ENCODE results near the gene ESYT3. TPM values are rescaled to one million over a fixed set of nuclear protein-coding genes. Genes with fewer than 3 reads are reported as not detected.

Gene ESYT3
- total and polyA plus RNA-seq, 9 of the 15 experiments (the other 6 are each of a cell fraction or from before 2014, with no cell fraction given), result not detected

DNA sequence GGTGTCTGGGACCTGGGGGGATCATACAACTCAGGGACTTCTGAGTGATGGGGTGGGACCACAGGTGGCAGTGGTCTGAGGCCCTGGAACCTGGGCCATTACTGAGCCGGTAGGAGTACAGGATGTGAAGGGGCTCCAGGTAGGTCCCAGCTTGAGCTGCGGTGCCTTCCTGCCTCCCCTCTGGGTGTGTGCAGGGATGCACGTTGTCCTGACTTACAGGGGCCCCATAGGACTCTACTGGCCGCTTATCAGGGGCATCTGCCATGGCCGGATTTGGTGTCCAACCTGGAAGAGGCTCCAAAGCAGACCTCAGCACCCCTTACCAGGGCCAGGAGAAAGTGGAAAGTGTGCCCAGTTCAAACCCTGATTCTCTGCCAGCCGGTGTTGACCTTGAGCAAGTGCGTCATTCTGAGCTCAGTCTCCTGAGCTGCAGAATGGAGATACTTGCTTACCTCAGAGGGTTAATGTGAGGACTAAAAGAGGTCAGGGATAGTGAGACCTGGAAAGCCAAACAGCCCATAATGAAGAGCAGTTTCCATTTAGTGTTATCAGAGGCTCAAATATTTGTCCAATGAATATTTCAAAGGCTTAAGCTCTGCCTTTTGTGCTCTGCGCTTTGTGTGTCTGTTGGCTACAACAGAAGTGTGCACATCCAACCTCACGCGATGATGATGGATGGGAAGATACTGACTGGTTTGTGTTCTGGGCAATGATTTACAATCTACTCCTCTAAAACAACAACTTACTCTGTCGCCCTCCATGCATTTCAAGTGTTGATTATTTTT, 35.4 kb upstream of the ESYT3 start:
- no peak for ATAC-seq
- no peaks in the 10 kb centered on the region for H3K9me3 ChIP-seq (replicated peaks; ENCODE audit: control insufficient read depth, insufficient read depth, low read depth, low read length)
- ChIA-PET POLR2A (no interaction called here), CTCF (ENCODE audit: low intra/inter-chr PET ratio) (no interaction called here)
- no peaks in the 10 kb centered on the region for H4K20me1 ChIP-seq (replicated peaks; ENCODE audit: control insufficient read depth, insufficient read depth, low read length)
- no peak overlapping the region for H3K9ac ChIP-seq (ENCODE audit: insufficient read depth in 1 of 2, low read depth in 2 of 2, low read length in 2 of 2)
- no TSS peak for BruUV-seq (replicated peaks)
- no peak overlapping the region for H2AFZ ChIP-seq (ENCODE audit: low read depth, low read length)
- in situ Hi-C loops (cut with MboI) (no loop called here), intact Hi-C loops (cut with micrococcal nuclease) (no loop called here)
- no peak for DNase-seq (ENCODE audit: extremely low read depth in 1 of 4, low spot score in 3 of 4)
- H3K4me1 ChIP-seq (replicated peaks in 1 of 2; ENCODE audit: control insufficient read depth in 2 of 2, insufficient read depth in 2 of 2, low read length in 2 of 2), result no peaks in the 10 kb centered on the region
- H3K9me1 ChIP-seq (ENCODE audit: control insufficient read depth, insufficient read depth, low read length), result no peaks in the 10 kb centered on the region
- H3K4me2 ChIP-seq (ENCODE audit: insufficient read depth, low read length), result no peak overlapping the region
- 17% methylated on average over 10 of the region's 11 CpGs for WGBS (ENCODE audit: insufficient coverage, low coverage, missing lambda C conversion rate)
- no peak for FAIRE-seq
- H3K4me3 ChIP-seq, result no peak overlapping the region
- no peaks in the 10 kb centered on the region for H3K36me3 ChIP-seq (ENCODE audit: control insufficient read depth, insufficient read depth, low read length)
- no peak overlapping the region for H3K27ac ChIP-seq (ENCODE audit: extremely low read depth, low read depth, low read length)
- H3K27me3 ChIP-seq (ENCODE audit: control insufficient read depth in 2 of 2, insufficient read depth in 2 of 2, low read length in 2 of 2), result peaks cover 0 to 21% of the 10 kb centered on the region in 2 experiments; a peak in 2 of 5 replicates
- H3K79me2 ChIP-seq (ENCODE audit: control insufficient read depth, insufficient read depth, low read length), result no peaks in the 10 kb centered on the region
- TF ChIP-seq NCOR1 (IDR thresholded peaks at IDR 0.05) (no peak), ZNF584 (CRISPR knock-in tag; IDR thresholded peaks at IDR 0.05; ENCODE audit: low read depth) (no peak), KDM4B (IDR thresholded peaks at IDR 0.05; ENCODE audit: borderline replicate concordance in 2 of 2, low read depth in 1 of 2) (no peak), ZNF589 (CRISPR knock-in tag; IDR thresholded peaks at IDR 0.05; ENCODE audit: low read depth) (no peak), PCBP2 (IDR thresholded peaks at IDR 0.05; ENCODE audit: low read depth, low read length, poor library complexity, severe bottlenecking) (no peak), NFE2 (IDR thresholded peaks at IDR 0.05; ENCODE audit: low read depth) (no peak), FOXA3 (CRISPR knock-in tag; conservative IDR thresholded peaks at IDR 0.05 in 1 of 2, IDR thresholded peaks at IDR 0.05 in 1 of 2) (no peak), ZNF253 (CRISPR knock-in tag; conservative IDR thresholded peaks at IDR 0.05) (no peak), SAFB2 (IDR thresholded peaks at IDR 0.05; ENCODE audit: borderline replicate concordance, low read depth, low read length, severe bottlenecking) (no peak), HMGN3 (IDR thresholded peaks at IDR 0.05; ENCODE audit: borderline replicate concordance, extremely low read depth, insufficient read length, low read depth, low read length) (no peak), FIP1L1 (IDR thresholded peaks at IDR 0.05; ENCODE audit: low read depth, low read length, poor library complexity, severe bottlenecking) (no peak)
- TF ChIP-seq, protein P1, sequence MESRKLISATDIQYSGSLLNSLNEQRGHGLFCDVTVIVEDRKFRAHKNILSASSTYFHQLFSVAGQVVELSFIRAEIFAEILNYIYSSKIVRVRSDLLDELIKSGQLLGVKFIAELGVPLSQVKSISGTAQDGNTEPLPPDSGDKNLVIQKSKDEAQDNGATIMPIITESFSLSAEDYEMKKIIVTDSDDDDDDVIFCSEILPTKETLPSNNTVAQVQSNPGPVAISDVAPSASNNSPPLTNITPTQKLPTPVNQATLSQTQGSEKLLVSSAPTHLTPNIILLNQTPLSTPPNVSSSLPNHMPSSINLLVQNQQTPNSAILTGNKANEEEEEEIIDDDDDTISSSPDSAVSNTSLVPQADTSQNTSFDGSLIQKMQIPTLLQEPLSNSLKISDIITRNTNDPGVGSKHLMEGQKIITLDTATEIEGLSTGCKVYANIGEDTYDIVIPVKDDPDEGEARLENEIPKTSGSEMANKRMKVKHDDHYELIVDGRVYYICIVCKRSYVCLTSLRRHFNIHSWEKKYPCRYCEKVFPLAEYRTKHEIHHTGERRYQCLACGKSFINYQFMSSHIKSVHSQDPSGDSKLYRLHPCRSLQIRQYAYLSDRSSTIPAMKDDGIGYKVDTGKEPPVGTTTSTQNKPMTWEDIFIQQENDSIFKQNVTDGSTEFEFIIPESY (CRISPR knock-in tag; IDR thresholded peaks at IDR 0.05), result no peak
- TF ChIP-seq, protein P2, sequence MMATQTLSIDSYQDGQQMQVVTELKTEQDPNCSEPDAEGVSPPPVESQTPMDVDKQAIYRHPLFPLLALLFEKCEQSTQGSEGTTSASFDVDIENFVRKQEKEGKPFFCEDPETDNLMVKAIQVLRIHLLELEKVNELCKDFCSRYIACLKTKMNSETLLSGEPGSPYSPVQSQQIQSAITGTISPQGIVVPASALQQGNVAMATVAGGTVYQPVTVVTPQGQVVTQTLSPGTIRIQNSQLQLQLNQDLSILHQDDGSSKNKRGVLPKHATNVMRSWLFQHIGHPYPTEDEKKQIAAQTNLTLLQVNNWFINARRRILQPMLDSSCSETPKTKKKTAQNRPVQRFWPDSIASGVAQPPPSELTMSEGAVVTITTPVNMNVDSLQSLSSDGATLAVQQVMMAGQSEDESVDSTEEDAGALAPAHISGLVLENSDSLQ (IDR thresholded peaks at IDR 0.05), result no peak
- TF ChIP-seq, protein P3, sequence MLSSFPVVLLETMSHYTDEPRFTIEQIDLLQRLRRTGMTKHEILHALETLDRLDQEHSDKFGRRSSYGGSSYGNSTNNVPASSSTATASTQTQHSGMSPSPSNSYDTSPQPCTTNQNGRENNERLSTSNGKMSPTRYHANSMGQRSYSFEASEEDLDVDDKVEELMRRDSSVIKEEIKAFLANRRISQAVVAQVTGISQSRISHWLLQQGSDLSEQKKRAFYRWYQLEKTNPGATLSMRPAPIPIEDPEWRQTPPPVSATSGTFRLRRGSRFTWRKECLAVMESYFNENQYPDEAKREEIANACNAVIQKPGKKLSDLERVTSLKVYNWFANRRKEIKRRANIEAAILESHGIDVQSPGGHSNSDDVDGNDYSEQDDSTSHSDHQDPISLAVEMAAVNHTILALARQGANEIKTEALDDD (IDR thresholded peaks at IDR 0.05), result no peak
- TF ChIP-seq, protein P4, sequence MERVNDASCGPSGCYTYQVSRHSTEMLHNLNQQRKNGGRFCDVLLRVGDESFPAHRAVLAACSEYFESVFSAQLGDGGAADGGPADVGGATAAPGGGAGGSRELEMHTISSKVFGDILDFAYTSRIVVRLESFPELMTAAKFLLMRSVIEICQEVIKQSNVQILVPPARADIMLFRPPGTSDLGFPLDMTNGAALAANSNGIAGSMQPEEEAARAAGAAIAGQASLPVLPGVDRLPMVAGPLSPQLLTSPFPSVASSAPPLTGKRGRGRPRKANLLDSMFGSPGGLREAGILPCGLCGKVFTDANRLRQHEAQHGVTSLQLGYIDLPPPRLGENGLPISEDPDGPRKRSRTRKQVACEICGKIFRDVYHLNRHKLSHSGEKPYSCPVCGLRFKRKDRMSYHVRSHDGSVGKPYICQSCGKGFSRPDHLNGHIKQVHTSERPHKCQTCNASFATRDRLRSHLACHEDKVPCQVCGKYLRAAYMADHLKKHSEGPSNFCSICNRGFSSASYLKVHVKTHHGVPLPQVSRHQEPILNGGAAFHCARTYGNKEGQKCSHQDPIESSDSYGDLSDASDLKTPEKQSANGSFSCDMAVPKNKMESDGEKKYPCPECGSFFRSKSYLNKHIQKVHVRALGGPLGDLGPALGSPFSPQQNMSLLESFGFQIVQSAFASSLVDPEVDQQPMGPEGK (CRISPR knock-in tag; IDR thresholded peaks at IDR 0.05; ENCODE audit: borderline replicate concordance), result no peak

All from K562 (cell line).